HG03354 (cell line): ENCODE results near the gene TRIM71.

Experiments
- ATAC-seq: cut with Tn5 transposase; IDR thresholded peaks from one replicate; pipeline ENCODE4 v1.9.1; 2021; ENCODE audit warnings: mild to moderate bottlenecking; ENCODE audit not compliant: unreplicated experiment, poor library complexity, severe bottlenecking

The TRIM71 gene

DNA sequence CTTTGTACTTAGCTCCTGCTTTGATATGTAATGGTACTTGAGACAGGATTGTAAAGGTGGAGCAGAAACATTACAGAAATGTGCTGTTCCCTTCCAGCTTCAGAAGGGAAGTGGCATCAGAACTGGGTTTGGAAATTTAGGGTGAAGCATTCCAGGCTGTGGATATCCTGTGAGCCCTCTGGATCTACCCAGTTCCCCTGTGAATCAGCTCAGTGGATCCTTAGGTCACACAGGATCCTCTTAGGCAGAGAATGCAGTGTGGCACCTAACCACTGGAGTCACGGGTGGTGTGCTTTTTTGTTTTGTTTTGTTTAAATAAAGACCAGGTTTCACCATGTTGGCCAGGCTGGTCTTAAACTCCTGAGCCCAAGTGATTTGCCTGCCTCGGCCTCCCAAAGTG is 66.0 kb downstream of the TRIM71 start:
- ATAC-seq: no peak

DNA sequence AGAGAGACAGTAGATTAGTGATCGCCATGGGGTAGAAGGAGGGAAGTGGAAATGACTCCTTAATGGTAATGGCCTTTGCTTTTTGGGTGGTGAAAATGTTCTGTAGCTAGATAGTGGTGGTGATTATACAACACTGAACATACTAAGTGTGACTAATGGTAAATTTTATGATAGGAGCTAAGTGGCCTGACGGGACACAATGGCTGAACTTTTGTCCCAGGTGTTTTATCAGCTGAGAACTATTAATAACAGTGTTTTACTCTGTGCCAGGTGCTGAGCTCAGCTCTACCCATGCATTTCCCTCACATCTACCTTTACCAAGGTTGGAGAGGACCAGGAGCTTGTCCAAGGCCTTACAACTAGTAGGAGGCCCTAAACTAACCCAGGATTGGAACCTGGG is 66.8 kb downstream of the TRIM71 start:
- no peak for ATAC-seq

DNA sequence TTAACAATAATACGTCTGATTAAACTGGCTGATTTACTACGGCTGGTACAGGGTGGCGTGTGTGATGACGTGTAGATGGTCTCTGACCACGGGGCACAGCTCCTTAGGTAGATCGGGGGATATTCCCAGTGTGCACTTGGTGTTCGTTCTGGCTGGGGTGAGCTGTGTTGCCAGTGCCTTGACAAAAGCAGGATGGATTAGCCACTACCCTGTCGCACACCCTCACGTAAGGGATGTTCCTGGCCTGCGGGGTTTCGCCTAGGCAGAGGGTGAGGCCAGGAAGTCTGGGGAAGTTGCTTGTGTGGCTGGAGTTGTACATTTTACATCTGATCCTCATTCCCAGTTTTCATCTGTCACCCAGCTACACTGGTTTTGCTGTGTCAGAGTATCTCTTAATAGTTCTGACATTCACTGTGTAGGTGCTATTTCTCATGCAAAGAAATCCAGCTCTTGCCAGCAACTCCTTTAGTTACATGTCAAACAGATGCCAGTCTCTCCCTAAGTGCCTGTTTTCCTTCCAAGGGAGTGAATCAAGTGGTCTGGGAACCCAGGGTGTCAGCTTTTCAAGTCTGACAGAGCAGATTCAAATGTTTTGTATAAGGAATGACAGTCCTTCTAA is 67.6 kb downstream of the TRIM71 start:
- no peak for ATAC-seq

DNA sequence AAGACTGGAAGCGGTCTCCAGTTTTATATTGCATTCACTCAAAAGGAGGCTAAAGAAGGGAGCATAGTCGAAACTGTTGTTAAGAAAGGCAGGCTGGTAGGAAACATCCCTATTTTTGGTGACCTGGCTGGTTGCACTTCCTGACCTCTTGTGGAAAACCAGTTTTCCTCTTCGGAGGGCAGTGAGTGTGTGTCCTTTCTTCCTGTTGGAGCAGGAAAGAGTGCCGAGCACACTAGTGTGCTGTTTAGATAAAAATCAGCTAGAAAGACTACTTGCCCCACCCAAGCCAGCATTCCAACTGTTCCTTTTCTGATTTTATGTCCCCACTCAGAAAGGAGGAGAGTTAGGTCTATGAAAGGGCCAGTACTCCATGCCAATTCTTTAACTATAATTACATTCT is 68.5 kb downstream of the TRIM71 start:
- ATAC-seq: no peak

DNA sequence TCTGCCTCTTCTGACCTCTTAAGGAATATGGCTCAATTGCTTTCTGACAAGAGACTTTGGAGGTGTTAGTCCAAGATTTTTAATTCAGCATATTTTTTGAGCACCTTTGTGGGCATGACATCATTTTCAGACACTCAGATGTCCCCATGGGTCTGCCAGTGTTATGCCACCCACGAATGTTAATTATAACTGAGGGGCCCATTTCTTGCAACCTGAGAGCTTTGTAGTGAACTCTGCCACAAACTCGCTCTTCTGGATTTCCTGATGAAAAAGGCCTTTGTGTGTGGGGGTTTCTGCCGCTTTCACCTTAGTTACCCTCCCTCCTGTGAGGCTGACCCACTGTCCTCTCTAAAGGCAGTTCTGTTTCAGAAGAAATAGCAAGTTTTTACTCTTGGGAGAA is 69.1 kb downstream of the TRIM71 start:
- no peak for ATAC-seq

DNA sequence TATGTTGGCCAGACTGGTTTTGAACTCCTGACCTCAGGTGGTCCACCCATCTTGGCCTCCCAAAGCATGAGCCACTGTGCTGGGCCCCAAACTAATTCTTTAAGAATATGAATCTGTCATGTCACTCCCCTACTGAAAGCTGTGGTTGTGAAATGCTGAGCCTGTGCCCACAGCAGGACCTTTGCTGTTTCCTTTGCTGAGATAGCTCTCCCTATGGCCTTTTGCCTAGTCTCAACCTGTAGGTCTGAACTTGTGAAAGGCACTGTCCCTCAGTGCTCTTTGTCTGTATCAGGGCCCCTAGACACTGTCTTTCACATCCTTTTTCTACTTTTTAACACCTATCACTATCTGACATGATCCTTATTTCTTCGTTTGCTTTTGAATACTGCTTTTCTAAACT is 70.9 kb downstream of the TRIM71 start:
- peak; percentile 82 for ATAC-seq

DNA sequence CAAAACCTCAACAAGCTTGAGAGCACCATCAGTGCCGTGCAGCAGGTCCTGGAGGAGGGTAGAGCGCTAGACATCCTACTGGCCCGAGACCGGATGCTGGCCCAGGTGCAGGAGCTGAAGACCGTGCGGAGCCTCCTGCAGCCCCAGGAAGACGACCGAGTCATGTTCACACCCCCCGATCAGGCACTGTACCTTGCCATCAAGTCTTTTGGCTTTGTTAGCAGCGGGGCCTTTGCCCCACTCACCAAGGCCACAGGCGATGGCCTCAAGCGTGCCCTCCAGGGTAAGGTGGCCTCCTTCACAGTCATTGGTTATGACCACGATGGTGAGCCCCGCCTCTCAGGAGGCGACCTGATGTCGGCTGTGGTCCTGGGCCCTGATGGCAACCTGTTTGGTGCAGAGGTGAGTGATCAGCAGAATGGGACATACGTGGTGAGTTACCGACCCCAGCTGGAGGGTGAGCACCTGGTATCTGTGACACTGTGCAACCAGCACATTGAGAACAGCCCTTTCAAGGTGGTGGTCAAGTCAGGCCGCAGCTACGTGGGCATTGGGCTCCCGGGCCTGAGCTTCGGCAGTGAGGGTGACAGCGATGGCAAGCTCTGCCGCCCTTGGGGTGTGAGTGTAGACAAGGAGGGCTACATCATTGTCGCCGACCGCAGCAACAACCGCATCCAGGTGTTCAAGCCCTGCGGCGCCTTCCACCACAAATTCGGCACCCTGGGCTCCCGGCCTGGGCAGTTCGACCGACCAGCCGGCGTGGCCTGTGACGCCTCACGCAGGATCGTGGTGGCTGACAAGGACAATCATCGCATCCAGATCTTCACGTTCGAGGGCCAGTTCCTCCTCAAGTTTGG is 72.9 kb downstream of the TRIM71 start:
- no peak for ATAC-seq

DNA sequence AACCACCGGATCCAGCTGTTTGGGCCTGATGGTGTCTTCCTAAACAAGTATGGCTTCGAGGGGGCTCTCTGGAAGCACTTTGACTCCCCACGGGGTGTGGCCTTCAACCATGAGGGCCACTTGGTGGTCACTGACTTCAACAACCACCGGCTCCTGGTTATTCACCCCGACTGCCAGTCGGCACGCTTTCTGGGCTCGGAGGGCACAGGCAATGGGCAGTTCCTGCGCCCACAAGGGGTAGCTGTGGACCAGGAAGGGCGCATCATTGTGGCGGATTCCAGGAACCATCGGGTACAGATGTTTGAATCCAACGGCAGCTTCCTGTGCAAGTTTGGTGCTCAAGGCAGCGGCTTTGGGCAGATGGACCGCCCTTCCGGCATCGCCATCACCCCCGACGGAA is 73.6 kb downstream of the TRIM71 start:
- ATAC-seq: no peak

DNA sequence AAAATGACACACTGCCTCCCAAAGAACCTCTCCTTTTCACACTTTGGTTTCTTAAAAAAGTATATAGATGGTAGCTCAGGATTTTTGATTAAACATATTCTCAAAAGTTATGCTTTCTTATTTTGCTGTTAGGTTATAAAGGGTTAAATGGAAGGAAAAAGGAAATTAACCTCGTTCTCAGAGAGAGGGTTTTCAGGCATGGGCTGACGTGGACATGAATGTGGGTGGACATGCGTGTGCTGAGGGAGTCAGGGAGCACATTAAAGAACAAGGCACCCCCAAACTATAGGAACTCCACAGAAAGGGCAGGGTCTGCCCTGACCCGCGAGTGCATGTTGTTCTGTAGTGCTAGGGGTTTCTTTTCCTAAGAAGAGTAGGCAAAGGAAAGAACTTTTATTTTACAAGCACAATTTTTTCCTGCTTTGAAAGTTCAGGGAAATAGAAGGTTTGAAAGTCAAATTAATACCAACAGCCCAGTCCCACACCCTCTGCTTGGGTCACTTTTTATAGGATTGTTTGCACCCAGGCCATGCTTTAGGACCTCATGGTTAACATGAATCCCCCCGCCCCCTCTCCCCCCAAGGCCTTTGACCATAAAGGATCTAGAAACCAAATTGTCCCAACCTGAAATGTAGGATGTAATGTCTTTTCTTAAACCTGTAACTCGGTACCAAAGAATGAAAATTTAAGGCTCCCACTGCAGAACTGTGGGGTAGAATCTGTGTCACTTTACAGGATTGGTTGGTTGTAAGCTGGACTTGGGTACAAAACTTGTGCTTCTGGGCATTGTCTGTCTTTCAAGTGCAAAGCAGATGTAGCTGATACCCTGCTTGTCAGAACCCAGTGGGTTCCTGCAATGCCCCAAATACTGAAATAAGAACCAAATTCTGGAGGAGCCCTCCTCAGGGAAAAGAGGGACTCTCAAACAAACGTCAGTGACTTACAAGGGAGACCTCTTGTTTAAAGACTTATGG is 75.1 kb downstream of the TRIM71 start:
- no peak for ATAC-seq

DNA sequence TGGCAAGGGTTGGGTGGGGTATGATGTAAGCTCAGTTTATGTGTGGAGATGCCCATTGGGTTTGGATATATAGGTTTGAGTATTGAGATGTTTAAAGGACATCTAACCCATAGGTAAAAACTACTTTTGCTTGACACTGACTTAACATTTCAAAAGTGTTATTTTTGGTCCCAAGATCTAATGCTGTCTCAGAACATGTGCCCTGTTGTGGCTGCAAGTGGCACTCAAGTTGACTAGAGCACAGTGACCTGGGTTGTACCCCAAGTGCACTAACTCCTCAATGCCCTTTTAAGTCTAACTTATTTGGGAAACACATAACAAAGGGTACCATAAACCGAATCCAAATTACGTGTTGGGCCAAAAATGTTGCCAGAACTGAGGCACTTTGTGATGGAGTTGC is 77.2 kb downstream of the TRIM71 start:
- no peak for ATAC-seq

DNA sequence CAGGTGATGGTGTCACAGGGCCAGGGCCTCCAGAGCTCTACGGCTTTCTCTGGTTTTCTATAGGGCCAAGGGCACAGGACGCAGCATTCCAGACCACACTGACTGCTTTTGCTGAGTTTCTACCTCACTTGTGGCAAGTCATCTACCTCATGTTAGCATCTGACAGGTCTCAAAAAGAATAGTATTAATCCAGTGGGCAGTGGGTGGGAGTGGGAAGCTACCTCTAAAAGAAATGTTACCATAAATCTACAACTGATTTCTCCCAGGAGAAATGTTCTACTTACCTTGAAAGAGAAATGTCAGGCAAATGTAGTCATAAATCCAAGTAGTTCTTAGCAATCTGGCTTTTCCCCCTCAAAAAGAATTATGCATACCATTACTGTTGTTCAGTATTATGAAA is 77.9 kb downstream of the TRIM71 start:
- ATAC-seq: no peak

DNA sequence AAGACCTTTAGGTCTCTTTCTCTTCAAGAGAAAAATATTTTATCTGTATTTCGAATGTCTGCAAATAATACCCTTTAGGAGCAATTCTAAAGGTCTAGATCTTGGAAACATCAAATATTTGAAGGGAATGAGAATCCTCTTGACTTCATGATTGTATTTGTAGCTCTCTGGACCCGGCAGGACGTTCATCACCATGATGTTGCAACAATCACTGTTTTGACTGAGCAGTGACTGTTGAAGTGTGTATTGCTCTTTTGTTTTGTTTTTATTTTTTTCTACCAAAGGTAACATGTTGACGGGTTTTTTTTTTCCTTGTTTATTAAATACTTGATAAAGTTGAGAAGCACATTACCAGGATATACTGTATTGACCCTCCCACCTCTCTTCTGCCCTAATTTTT is 78.3 kb downstream of the TRIM71 start:
- ATAC-seq: no peak

DNA sequence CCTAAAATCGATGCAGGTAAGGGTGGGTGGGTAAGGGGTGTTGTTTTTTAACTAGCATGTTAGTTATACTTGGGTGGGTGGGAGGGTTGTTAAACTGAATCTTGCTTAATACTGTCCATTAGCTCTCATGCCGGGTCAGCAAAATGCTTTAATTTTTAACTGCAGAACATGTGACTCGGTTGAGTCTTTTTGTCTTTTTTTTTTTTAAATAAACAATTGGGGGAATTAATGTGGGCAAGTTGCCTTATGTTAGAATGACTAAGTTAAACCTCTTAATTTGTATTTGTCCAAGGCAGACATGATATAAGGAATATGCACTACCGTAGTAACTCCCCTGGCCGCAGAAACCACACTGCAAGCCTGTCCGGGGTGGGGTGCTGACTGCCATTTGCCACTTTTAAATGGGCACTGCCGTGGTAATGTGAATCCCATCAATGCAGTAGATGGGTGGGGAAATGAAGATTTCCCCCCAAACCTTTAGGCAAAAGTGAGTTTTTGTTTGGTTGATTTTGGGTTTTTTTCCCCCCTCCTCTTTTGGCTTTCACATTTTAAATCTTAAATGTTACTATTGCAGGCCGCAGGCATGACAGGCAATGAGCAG is 79.3 kb downstream of the TRIM71 start:
- no peak for ATAC-seq

DNA sequence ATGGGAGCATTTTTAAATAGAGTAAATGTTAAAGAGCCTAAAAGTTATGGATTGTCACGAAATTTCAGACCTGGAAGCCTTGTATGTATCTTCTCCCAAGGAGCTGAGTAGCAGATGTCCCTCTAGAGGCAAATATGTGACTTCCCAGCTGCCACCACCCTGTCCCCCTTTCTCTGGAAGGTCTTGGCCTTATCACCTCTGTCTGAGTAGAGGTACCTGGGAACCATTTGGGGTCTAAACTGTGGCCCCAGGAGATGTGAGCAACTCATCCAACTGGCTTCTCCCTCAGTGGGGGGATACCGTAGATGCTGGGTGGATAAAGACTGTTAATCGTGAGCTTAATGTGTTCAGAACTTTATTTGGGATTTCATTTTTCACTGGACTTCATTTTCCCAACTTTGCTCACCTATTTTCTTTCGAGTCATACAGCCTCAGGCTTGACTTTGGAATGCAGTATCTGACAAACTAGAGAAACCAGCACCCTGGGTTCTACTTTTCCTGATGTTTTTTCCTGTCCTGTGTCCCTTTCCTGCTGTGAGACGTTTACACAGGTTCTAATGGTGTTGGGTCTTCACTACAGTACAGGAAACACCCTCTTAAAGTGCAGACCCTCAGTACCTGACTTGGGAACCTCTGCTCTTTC is 80.3 kb downstream of the TRIM71 start:
- ATAC-seq: no peak

DNA sequence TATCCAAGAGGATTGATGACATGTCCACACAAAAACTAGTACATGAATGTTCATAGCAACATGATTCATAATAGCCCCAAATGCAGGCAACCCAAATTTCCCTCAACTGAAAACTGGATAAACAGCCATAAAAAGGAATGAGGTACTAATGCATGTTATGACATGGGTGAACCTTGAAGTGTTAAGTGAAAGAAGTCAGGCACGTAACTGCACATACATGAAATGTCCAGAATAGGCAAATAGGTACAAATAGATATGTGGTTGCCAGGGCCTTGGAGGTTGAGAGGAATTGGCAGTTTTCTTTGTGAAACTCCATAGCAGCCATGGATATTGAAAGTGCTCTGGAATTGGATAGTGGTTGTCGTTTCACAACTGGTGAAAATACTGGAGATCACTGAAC is 81.5 kb downstream of the TRIM71 start:
- ATAC-seq: no peak

DNA sequence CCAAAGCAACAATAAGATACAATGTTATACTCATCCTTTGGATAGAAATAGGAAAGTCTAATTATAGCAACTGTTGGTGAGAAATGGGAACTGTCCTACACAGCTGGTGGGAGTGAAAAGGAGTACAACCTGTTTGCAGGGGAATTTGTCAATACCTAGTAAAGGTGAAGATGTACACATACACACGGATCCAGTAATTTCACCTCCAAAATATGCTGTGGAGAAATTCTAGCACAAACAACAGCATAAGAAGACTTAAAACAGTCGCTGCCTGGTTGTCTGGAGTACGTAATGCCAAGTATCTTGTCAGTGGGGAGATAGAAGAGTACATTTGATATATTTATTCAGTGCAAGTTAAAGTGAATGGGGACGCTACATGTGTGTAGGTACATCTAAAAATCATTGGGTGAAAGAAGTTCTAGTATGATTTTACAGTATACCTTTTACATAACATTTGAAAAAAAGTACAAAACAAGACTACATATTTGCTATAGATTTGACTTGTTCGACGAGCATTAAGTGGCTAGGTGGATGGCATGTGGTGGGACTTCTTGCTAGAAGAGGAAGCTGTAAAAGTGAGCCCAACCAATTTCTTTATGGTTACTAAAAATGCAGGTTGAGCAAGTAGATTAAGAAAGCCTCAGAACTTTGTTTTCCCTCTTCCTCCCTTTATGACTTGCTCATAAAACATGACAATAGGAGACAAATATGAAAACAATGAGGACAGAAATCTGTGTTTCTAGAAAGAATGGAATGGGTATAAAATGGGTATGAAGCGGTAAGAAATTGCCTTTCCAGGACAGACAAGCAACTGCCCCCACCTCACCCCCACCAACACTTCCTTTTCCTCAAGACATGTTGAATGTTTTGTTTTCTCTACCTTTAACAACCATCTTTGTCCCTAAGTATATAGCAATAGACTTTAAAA is 83.5 kb downstream of the TRIM71 start:
- no peak for ATAC-seq

DNA sequence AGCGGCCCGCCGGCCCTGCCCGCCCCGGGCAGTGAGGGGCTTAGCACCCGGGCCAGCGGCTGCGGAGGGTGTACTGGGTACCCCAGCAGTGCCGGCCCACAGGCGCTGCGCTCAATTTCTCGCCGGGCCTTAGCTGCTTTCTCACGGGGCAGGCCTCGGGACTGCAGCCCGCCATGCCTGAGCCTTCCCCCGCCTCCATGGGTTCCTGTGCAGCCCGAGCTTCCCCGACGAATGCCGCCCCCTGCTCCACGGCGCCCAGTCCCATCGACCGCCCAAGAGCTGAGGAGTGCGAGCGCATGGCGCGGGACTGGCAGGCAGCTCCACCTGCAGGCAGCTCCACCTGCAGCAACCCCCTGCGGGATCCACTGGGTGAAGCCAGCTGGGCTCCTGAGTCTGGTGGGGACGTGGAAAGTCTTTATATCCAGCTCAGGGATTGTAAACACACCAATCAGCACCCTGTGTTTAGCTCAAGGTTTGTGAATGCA is 85.1 kb downstream of the TRIM71 start:
- ATAC-seq: peak; percentile 89

DNA sequence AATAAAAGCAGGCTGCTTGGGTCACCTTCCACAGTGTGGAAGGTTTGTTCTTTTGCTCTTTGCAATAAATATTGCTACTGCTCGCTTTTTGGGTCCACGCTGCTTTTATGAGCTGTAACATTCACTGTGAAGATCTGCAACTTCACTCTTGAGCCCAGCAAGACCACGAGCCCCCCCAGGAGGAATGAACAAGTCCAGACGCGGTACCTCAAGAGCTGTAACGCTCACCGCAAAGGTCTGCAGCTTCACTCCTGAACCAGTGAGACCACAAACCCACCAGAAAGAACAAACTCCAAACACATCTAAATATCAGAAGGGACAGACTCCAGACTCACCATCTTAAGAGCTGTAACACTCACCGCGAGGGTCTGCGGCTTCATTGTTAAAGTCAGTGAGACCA is 86.2 kb downstream of the TRIM71 start:
- ATAC-seq: no peak
